Suppressor macrophage treated with lipopolysaccharide for 1 hour (primary cell): Measurements from ENCODE around the gene PRXL2A.
"Not testable (repeated sequence)": the region's sequence is repeated elsewhere in the genome, so short reads cannot be mapped to it uniquely, and the experiment has no call there.

ENCODE experiments used
- DNase-seq, 3 donors: peaks; one replicate each; pipeline ENCODE4 v3.0.0-alpha.2; 2020 to 2022

PRXL2A gene, protein sequence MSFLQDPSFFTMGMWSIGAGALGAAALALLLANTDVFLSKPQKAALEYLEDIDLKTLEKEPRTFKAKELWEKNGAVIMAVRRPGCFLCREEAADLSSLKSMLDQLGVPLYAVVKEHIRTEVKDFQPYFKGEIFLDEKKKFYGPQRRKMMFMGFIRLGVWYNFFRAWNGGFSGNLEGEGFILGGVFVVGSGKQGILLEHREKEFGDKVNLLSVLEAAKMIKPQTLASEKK

DNA sequence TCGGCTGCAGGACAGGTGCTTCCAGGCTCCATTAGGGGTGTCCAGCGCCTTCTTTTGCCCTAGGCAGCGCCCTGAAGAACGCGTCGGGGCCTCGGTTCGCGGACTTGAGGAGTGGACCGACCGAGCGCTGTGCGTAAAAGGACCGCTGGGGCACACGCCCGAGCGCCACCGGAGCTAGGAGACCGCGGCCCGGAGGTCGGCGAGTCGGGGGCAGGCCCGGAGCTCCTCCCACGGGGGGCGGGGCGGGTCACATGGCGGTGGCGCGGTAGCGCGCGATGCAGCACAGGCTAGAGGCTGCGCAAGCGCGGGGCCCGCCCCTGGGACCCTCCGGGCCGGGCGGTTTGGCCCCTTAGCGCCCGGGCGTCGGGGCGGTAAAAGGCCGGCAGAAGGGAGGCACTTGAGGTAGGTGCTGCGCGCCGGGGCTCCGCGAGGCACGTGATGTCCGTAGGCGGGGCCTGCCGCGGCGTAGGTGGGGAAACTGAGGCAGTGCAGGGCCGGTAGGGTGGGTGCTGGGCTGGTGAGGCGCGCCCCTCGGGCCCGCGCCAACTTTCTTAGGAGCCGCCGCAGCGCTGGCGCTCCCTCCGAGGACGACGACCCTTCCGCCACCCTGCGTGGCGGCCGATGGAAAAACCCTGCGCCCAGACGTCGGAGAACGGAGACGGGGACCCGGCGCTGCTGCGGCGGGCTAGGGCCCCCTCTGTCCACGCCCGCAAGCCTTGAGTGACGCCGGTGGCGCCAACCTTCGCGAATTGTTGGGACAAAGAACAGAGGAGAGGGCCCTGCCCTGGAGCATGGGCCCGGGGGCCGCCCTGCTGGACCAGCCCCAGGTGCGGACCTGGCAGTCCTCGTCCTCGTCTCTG lies at the start of gene PRXL2A:
TSS of gene PRXL2A (plus strand) at position 310 of the 860 bp plus-strand sequence. CDS start 11,917 bp downstream, outside the sequence.
- peak; percentile 73 to 91 (median 76) for DNase-seq

DNA sequence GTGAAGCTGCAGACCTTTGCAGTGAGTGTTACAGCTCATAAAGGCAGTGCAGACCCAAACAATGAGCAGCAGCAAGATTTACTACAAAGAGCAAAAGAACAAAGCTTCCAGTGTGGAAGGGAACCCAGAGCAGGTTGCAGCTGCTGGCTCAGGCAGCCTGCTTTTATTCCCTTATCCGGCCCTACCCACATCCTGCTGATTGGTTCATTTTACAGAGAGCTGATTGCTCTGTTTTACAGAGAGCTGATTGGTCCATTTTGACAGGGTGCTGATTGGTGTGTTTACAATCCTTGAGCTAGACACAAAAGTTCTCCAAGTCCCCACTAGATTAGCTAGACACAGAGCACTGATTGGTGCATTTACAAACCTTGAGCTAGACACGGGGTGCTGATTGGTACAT lies 49.4 kb upstream of the PRXL2A start:
- DNase-seq = not testable (repeated sequence)

DNA sequence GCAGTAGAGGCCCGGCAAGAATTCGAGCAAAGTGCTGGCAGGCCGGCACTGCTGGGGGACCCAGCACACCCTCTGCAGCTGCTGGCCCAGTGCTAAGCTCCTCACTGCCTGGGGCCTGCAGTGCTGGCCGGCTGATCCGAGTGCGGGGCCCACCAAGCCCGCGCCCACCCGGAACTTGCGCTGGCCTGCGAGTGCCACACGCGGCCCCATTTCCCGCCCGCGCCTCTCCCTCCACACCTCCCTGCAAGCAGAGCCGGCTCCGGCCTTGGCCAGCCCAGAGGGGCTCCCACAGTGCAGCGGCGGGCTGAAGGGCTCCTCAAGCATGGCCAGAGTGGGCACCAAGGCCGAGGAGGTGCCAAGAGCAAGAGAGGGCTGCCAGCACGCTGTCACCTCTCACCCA lies 48.7 kb upstream of the PRXL2A start:
- DNase-seq = no peak

DNA sequence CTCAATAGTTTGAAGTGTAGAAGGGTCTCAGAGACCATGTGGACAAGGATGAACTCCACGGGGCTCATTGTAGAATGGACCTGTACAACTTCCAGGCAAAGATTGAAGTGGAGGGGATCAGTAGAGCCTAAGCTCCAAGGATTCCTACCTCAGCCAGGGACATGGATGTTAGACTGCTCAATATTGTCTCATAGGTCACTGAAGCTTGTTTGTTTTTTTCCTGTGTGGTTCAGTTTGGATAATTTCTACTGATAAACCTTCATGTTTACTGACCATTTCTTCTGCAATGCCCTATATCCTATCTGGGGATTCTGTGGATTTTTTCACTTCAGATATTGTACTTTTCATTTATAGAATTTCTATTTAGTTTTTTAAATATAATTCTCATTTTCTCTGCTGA lies 42.8 kb upstream of the PRXL2A start:
- no peak for DNase-seq

DNA sequence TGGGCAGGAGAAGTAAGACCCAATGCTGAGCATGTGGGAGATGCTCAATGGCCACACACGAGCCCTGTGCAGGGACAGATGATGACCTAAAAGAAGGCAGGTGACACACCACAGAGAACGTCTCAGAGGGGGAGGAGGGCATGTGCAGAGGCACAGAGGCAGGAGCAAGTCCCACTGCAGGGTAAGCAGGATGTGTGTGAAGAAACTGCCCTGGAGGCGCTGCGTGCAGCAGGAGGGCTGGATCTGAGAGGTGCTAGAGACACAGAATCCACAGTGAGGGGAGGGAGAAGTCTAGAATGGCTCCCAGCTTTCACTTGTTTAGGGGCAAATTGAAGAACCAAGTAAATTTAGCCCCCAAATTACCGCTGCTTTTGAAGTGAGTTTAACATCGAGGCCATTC lies 36.9 kb upstream of the PRXL2A start:
- DNase-seq = no peak

DNA sequence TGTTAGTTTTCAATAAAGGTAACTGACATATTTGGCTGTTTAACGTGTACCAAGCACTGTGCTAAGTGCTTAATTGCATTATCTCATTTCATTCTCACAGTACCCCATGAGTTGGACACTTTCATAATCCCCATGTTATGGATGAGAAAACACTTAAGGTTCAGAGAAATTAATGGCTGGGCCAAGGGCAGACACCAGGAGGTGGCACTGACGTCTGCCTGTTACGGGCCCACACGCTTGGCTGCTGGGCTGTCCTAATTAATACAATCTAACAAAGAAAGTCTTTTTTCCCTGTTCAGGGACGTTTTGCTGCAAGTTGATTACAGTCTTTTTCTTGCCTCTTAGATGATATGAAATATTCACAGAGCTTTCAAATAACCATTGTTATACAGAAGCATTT lies 35.7 kb upstream of the PRXL2A start:
- DNase-seq = no peak

DNA sequence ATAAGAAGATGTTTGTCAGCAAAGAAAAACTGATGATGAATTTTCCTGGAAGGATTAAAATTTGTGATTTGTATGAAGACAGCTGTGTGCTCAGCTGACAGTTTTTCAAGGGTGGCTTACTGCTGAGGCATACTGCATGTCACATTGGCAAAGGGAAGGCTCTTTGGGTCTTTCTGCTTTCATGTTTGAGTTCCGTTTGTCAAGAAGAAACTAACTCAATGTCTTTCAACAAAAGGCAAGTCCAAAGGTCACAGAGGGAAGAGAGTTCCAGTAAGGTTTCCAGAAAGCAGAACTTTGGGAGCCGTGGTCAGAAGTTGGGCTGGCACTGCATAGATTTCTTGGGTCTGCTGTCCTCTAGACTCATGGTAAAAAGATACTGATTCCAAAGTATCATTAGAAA lies 34.8 kb upstream of the PRXL2A start:
- DNase-seq = peak; percentile 39 to 52 (median 44)

DNA sequence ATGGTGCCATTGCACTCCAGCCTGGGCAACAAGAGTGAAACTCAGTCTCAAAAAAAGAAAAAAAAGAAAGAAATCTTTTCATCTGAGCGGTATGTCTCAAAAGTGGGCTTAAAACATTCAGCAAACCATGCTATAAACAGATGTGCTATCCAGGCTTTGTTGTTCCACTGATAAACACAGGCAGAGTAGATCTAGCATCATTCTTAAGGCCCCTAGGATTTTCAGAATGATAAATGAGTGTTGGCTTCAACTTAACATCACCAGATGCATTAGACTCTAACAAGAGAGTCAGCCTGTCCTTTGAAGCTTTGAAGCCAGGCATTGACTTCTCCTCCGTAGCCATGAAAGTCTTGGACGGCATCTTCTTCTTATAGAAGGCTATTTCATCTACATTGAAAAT lies 28.6 kb upstream of the PRXL2A start:
- no peak for DNase-seq

DNA sequence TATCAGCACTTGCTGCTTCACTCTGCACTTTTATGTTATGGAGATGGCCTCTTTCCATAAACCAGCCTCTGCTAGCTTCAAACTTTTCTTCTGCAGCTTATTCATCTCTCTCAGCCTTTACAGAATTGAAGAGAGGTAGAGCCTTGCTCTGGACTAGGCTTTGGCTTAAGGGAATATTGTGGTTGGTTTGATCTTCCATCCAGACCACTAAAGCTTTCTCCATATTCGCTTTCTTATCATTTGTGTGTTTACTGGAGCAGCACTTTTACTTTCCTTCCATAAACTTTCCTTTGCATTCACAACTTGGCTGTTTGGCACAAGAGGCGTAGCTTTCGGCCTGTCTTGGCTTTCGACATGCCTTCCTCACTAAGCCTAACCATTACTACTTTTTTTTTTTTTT lies 28.2 kb upstream of the PRXL2A start:
- no peak for DNase-seq

DNA sequence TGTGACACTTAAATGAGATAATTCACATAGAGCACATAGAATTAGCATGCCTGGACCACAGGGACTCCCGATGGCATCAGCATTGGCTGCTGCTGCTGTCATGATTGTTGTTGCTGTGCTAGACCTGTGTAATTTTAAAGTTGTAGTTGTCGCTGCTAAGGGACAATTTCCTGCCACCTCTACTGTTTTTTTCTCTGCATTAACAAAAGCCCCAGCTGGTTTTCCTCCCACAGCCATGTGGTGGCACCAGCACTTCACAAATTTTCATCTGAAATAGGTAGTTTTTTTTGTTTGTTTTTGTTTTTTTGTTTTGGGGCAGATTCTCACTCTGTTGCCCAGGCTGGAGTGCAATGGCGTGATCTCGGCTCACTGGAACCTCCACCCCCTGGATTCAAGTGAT lies 25.4 kb upstream of the PRXL2A start:
- DNase-seq = peak; percentile 76 to 81 (median 77)

DNA sequence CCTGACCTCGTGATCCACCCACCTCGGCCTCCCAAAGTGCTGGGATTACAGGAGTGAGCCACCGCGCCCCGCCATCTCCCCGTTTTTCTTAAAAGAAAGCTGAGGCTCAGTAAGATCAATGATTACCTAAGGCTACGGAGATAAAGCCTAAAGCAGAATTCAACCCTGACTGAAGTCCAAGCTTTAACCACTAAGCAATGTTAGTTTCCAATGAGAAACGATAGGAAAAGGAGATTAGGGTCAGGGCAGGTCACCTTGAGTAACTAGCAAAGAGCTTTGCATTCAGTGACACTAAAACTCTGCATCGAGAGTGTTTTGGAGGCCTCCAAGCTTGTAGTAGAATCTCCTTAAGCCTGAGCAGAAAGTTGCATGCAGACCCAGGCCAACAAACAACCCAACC lies 17.6 kb upstream of the PRXL2A start:
- no peak for DNase-seq

DNA sequence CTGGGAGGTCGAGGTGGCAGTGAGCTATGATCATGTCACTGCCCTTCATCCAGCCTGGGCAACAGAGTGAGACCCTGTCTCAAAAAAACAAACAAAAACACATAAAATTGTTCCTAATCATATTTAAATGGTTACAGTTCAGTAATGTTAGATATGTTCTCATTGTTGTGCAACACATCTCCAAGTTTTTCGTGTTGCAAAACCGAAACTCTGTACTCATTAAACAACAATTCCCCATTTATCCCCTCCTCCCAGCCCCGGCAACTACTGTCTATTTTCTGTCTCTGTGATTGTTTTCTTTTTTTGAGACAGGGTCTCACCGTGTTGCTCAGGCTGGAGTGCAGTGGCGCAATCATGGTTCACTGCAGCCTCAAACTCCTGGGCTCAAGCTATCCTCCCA lies 16.1 kb upstream of the PRXL2A start:
- DNase-seq = peak; percentile 70 to 85 (median 84)

DNA sequence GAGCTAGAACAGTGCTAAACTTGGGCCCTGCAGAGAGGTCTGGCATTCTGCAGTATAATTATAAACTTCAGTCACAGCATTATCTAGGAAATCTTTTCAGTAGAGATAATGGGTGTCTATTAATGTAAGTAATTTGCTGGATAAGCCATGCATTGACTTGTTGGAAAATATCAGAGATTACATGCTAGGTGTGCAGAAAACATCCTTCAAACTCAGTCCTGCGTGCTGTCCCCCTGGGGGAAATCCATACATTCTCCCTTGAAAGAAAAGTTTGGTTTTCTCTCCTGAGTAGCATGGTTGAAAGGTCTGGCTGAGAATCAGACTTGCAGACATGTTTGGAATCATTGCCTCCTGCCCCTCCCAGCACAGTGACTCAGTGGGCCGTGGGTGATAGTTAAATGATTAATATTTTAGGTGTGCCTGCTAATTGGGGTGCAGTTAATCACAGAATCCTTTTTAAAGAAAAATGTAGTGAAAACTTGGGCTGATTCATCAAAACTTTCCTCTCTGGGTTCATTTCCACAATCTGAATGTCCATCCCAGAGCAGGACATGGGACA lies 13.9 kb upstream of the PRXL2A start:
- DNase-seq = no peak

DNA sequence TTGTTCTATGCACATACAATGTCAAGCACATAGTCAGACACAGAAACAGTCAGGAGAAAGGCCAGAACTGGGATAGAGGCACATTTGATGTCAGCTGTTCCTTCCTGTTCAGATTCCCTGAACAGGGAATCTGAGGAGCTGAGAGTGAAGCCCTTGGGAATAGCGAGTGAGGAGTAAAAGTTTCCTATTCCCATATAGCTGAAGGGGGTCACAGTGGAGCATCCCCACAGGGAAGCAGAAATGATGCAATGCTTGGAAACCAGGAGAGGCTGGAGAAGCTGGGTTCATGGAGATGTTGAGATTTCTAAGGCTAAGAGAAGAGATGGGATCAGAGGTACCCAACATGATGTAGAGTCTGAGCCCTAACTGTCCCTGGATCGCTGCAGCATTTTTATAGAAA lies 11.3 kb upstream of the PRXL2A start:
- no peak for DNase-seq

DNA sequence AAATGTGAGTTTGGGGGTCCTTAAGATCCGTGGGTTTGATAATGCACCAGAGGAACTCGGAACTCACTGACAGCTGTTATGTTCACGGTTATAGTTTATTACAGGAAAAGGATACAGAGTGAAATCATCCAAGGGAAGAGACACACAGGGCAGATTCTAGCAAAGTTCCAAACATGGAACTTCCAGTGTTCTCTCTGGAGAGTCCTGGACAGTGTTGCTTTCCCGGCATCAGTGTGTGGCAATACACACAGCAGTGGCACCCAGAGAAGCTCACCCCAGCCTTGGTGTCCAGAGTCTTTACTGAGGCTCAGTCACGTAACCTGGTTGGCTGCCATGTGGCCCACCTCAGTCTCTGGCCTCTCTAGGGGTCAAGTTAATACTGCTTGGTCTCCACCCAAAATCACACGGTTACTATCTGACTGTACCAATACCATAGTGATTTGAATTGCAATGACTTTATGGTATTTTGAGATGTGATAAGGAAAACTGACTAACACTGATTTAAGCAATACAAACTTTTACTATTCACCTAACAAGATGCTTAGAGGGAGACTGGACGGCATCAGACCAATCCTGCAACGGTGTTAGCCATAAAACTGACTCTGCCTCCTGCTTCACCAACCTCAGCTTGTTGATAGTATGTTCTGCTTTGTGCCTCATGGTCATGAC lies 8.1 kb upstream of the PRXL2A start:
- DNase-seq = no peak

DNA sequence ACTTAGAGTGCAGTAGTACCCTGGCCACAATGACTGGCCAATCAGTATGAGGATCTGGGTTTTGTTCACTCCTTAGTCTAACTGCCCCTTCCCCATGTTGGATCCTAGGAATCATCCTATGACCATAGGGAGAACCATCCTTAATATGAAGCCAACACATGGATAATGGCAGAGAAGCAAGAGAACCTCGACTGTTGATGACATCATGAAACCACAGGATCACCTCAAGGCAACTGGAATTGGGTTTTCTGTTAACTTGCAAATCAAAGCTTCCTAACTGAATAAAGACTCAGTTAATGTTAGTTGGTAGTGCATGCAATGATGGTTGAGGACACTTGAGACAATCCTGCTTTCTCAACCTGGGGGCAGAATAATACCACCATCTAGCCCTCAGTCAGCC lies 3.3 kb upstream of the PRXL2A start:
- DNase-seq = no peak

DNA sequence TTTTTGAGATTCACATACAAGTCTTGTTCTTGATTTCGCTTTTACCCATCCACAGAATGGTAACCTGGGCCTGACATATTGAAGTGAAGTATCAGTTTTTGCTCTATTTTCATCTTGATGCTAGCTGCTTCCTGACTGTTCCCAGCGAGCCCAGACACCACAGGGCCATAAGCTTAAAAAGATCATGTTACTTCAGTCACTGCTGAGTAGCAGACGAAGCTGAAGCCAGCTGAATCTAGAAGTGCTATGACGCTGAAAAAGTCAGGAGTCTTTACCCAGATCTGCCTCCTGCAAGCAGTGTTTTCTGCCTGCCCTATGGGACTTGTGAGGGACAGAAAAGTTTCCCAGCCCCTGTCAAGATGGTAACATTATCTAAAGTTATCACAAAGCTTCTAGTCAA lies 2.7 kb upstream of the PRXL2A start:
- DNase-seq = no peak

DNA sequence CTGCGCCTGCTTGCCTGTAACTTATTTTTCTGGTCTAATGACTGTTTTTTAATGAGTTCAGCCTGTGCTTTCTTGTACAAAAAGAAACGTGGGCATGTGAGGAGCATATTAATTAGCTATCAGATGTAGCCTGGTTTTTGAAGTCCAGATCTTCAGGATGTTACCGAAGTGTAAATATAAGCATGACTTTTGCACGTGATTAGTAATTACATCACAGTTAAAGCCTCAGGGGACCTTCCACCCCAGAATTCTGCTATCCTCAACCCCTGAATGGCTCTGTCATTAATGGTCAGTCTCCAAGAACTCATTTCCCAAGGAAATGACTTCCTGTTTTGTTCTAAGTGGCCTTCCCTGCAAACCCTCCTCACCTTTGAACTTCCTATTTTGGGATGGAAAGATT lies 2.1 kb upstream of the PRXL2A start:
- no peak for DNase-seq

DNA sequence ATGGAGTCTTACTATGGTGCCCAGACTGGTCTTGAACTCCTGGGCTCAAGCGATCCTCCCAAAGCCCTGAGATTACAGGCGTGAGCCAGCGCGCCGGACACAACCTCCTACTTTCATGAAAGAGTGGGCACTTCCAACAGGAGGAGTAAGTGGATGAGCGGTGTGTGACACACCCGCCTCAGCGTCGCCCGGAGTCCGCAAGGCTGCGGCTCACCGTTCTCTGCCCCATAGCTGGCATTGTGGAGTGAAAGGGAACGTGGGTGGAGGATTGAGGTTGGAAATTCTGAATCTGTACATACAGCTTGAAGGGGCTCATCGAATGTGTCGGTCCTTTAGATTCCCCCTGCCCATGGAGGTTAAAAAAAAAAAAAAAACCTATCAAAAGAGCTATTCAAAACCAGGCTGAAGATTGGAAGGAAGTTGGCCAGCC lies 524 bp upstream of the PRXL2A start:
- peak; percentile 61 to 73 (median 69) for DNase-seq

DNA sequence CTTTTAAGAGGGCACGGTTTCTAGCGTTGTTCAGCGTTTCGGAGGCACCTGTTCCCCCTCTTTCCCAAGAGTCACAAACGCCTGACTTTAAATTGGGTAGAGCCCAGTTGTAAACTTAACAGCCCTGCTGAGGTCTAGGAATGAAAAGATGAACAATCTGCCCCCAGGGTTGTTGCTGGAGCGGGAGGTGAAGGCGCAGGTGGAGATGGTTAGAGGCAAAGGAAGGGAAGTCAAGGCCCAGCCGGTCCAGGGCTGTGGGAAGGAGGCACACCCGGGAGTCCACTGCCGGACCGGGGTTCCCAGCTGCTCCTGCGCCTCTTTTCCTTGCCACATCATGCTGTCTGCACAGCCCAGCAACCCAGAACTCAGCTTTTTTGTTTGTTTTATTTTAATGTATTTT lies 770 bp downstream of the PRXL2A start:
- DNase-seq = peak in 1 of 3 donors; percentile 17

DNA sequence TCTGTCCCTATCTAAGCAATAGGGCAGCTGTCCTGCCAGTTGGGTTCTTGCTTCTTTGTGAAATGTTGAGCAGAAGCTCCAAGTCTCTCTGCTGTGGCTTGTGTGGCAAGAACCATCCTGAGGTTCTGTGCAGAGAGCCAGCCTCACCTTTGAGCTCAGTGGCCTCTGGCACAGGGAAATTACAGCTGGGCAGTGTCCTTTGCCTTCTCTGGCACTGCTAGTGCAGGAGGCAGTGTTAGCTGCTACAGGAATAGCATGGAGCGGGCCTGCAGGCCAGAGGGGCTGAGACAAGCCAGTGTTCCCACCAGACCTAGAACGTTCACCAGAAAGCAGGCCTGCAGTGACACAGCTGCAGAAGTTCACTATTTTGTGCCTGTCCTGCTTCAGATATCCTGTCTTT lies 1.8 kb downstream of the PRXL2A start:
- no peak for DNase-seq

DNA sequence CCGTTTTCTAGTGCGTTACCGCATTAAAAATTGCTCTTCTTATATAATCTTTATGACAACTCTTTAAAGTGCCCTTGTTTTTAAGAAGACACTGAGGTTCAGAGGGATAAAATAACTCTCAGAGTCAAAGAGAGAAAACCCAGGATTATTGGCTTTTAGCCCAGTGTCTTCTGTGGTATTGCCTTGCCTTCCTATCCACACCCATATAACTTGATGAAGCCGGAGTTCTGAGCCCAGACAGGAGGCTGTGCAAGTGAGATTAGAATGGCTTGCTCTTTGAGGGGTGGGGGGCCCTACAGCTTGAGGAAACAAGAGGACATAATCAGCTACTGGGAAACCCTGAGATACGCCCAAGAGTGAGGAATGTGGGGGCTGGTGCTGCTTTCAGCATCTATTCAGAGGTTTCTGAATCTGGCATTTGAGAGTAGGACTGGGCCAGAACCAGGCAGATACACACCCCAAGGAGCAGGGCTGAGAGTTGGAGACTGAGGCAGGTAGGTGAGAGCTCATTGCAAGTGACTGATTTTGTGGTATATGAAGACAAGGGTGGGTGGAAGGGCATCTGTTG lies 2.3 kb downstream of the PRXL2A start:
- no peak for DNase-seq

DNA sequence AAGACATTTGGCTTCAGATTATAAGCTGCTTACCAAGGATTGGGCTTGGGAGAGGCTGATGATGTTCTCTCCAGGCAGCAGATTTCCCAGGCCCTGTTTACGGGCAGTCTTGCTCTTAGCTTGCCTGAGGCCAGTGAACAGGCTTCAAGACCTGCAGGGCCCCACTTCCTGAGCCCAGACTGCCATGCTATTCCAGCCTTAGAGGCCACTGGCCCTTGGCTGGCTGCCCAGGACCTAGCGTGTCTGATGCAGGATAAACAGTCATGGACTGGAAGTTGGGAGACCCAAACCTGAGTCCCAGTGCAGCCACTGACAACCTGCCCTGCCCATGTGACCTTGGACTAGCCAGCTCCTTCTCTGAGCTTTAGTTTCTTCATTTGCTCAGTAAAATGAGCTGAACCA lies 2.9 kb downstream of the PRXL2A start:
- DNase-seq = no peak
